Stromal cell of bone marrow (primary cell): ENCODE measurements around the gene SMAD6.
"Not testable (repeated sequence)": the region's sequence is repeated elsewhere in the genome, so short reads cannot be mapped to it uniquely, and the experiment has no call there.

Experiments
- DNase-seq: peaks from one replicate; pipeline ENCODE4 v3.0.0-alpha.2; 2012; ENCODE audit warnings: low read depth

The SMAD6 gene

GRCh38 chr15:66675446-66675845, 26.6 kb upstream of the SMAD6 start:
- DNase-seq: no peak

- DNase-seq: no peak
These were observed 24.7 kb upstream of the SMAD6 start for GRCh38 chr15:66677336-66677735.

- no peak for DNase-seq
These were observed 22.9 kb upstream of the SMAD6 start for GRCh38 chr15:66679061-66679656.

- DNase-seq: no peak
These were observed 22.4 kb upstream of the SMAD6 start for GRCh38 chr15:66679657-66680108.

GRCh38 chr15:66680502-66680901, 21.5 kb upstream of the SMAD6 start:
- no peak for DNase-seq

GRCh38 chr15:66681395-66681794, 20.6 kb upstream of the SMAD6 start:
- no peak for DNase-seq

GRCh38 chr15:66682246-66682645, 19.8 kb upstream of the SMAD6 start:
- no peak for DNase-seq

GRCh38 chr15:66682865-66683264, 19.2 kb upstream of the SMAD6 start:
- peak; percentile 60 for DNase-seq

GRCh38 chr15:66684136-66684681, 17.8 kb upstream of the SMAD6 start:
- DNase-seq: no peak

- no peak for DNase-seq
These were observed 16.3 kb upstream of the SMAD6 start for GRCh38 chr15:66685638-66686150.

GRCh38 chr15:66690912-66691311, 11.1 kb upstream of the SMAD6 start:
- not testable (repeated sequence) for DNase-seq

- no peak for DNase-seq
These were observed 10.3 kb upstream of the SMAD6 start for GRCh38 chr15:66691727-66692126.

- no peak for DNase-seq
These were observed 9.6 kb upstream of the SMAD6 start for GRCh38 chr15:66692391-66692790.

- DNase-seq: no peak
These were observed 9.0 kb upstream of the SMAD6 start for GRCh38 chr15:66692808-66693596.

- no peak for DNase-seq
These were observed 5.3 kb upstream of the SMAD6 start for GRCh38 chr15:66696770-66697169.

- DNase-seq: peak; percentile 51
These were observed 3.6 kb upstream of the SMAD6 start for GRCh38 chr15:66698318-66698961.

GRCh38 chr15:66698971-66699370, 3.1 kb upstream of the SMAD6 start:
- no peak for DNase-seq

- no peak for DNase-seq
These were observed 1.6 kb upstream of the SMAD6 start for GRCh38 chr15:66700412-66700801.

- peak; percentile 95 for DNase-seq
These were observed 1.1 kb upstream of the SMAD6 start for GRCh38 chr15:66700802-66701421.

GRCh38 chr15:66701422-66702034, 508 bp upstream of the SMAD6 start:
- DNase-seq: peak; percentile 37

- no peak for DNase-seq
These were observed 927 bp downstream of the SMAD6 start for GRCh38 chr15:66702787-66703539.
